ENCODE measurements around the gene HILPDA. TPM values are rescaled to one million over a fixed set of nuclear protein-coding genes. Genes with fewer than 3 reads are reported as not detected.

The HILPDA gene
- total and polyA plus RNA-seq, 12 donors, result 3.0 to 16.0 (median 7.0) TPM

DNA sequence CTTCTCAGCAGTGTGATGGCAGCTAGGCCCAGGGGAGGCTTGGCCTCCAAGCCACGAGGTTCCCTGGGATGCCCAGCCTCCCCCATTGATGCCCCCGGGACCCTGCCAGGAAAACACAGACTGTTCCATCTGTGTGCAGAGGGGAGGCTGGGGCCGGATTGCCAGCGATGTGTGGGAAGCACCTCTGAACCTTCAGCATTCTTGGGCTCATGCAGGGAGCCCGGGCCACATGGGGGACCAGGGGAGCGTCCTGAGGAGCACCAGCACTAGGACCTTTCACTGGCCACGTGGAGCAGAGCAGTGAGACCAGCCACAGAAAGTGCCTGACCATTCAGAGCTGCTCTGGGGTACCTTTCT lies 48.5 kb upstream of the HILPDA start:
- Histone ChIP-seq H3K27me3 (no peaks in the 10 kb centered on the region), H3K4me3 (no peak overlapping the region), H3K36me3 (replicated peaks in 1 of 2) (no peaks in the 10 kb centered on the region), H3K9me3 (replicated peaks in 1 of 3) (no peaks in the 10 kb centered on the region), H3K27ac (peak overlapping the region in 2 of 5 donors; percentile 86 to 91), H3K4me1 (replicated peaks in 1 of 2) (peaks cover 6 to 39% of the 10 kb centered on the region in 2 donors)
- DNase-seq, result no peak
- 70 to 94% (median 75%) methylated on average over 2 to 7 of the region's 7 CpGs; no CpG with 5 or more reads in 1 of the 4 donors for WGBS, 4 donors
- intact Hi-C loops (cut with DNase I), result loop anchor here in 1 of 2 donors (10.0 kb wide), 1 partner anchor 58 kb away; no protein-coding TSS in a partner anchor
- no peak for TF ChIP-seq CTCF (IDR thresholded peaks at IDR 0.05)
- no peak for TF ChIP-seq POLR2A (IDR thresholded peaks at IDR 0.05)

DNA sequence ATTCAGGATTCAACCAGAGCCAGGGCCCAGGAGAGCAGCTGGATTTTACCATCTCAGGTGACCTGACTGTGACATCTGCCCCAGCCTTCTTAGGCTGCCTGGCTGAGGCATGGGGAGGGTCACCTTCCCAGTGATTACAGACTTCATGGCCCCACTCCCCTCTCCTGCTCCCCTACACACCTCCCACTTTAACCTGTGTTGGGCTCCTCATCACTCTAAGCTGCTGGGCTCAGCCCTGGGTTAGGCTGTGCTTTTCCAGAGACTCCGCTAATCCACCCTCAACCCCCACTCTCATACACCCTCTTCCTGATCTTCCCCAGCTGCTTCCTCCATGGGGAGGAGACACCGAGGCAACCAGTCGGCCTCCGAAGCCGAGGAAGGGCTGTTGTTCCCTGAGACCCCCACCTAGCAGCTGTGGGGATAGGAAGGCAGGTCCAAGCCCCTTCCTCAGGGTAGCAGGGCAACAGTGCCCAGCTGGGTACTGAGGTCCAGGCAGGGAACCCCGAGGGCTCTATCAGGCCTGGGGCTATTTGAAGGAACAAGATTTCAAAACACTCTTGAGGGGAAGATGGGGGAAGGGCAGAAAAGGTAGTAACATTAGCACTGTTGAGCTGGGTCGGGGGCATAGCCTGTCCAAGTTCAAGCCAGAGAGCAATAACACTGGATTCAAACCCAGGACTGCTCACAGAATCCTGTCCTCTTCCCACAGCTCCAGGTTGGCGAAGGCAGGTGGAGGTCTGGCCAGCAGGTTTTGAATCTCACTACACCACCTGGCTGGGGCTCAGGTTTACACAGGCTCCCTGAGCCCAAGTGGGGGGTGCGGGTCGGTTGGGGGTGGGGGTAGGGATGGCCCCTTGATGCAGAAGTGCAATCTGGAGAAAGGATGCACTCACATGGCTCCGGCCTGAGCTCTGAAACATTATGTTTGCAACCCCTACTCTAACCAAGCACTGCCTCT lies 47.6 kb upstream of the HILPDA start:
- TF ChIP-seq CTCF (IDR thresholded peaks at IDR 0.05) (no peak), POLR2A (IDR thresholded peaks at IDR 0.05) (no peak)
- intact Hi-C loops (cut with DNase I), result loop anchor here in 1 of 2 donors (10.0 kb wide), 1 partner anchor 57 kb away; no protein-coding TSS in a partner anchor
- no peaks in the 10 kb centered on the region for H3K27me3 ChIP-seq
- peak overlapping the region in 3 of 5 donors; percentile 26 to 91 (median 86) for H3K27ac ChIP-seq
- H3K9me3 ChIP-seq (replicated peaks in 1 of 3), result no peaks in the 10 kb centered on the region
- WGBS, 4 donors, result 61 to 72% (median 70%) methylated on average over 9 to 11 of the region's 11 CpGs
- H3K4me3 ChIP-seq, result no peak overlapping the region
- DNase-seq, result no peak
- peaks cover 6 to 39% of the 10 kb centered on the region in 2 donors for H3K4me1 ChIP-seq (replicated peaks in 1 of 2)
- H3K36me3 ChIP-seq (replicated peaks in 1 of 2), result no peaks in the 10 kb centered on the region

GRCh38 chr7:128408709-128409595 lies 46.7 kb upstream of the HILPDA start:
- Histone ChIP-seq H3K4me3 (peak overlapping the region in 2 of 4 donors; percentile 35 to 59), H3K9me3 (replicated peaks in 1 of 3) (no peaks in the 10 kb centered on the region), H3K4me1 (replicated peaks in 1 of 2) (peaks cover 6 to 37% of the 10 kb centered on the region in 2 donors), H3K36me3 (replicated peaks in 1 of 2) (no peaks in the 10 kb centered on the region), H3K27ac (peak overlapping the region in 4 of 5 donors; percentile 47 to 91 (median 81)), H3K27me3 (no peaks in the 10 kb centered on the region)
- intact Hi-C loops (cut with DNase I), result loop anchor here in 1 of 2 donors (10.0 kb wide), 1 partner anchor 56 kb away; no protein-coding TSS in a partner anchor
- 35 to 56% (median 40%) methylated on average over 14 to 25 of the region's 25 CpGs for WGBS, 4 donors
- DNase-seq, result no peak
- TF ChIP-seq CTCF (IDR thresholded peaks at IDR 0.05) (no peak), POLR2A (IDR thresholded peaks at IDR 0.05) (no peak)
